ENCODE data around the gene AQP6.

AQP6 gene, protein sequence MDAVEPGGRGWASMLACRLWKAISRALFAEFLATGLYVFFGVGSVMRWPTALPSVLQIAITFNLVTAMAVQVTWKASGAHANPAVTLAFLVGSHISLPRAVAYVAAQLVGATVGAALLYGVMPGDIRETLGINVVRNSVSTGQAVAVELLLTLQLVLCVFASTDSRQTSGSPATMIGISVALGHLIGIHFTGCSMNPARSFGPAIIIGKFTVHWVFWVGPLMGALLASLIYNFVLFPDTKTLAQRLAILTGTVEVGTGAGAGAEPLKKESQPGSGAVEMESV

DNA sequence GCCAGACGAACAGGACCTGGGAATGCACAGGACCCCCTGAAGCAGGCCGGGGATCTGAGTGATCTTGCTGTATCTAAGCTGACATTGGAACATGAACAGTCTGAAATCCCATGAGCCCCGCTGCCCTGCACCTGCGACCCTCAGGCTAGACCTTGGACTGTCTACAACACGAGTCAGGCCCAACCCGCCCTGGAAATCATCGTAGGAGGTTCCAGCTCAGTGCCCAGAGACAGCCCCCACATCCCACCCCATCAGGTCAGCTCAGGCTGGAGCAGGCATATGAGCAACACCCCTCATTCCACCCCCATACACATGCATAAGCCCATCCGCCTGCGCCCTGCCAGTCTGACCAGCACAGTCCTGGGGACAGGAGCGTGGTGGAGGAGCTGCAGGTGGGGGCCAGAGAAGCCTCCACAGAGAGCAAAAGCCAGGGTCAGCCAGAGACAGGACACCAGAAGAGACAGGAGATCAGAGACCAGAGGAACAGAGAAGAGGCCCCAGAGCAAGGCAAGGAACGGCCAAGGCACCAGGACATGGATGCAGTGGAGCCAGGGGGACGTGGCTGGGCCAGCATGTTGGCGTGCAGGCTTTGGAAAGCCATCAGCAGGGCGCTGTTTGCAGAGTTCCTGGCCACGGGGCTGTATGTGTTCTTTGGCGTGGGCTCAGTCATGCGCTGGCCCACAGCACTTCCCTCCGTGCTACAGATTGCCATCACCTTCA is at the start of gene AQP6:
TSS of gene AQP6 (plus strand) at position 307 of the 720 bp plus-strand sequence. CDS start at position 534, 227 bp downstream.
- no peak for DNase-seq

DNA sequence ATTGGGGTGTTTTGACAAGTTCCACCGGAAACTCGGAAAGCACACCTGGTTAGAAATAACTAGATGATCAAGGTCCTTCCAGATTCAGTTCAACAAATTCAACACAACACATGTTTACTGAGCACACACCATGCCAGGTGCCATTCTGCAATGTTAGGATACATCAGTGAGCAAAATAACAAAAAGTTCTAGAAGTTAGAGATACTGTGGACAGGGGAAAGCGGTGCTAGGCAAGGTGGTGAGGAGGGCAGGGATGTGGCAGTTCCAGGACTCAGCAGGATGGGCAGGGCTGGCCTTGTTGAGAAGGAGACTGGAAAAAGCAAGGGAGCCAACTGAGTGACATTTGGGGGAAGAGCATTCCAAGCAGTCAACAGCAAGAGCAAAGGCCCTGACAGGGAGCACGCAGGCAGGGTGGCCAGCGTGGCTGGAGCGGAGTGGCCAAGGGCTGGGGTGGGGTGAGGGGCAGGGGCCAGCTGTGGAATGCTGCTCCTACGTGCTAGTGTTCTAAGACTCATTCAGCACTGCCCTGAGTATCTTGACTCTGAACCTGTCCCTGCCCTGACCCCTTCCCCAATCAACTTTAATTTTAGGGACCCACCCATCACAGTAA is 49.6 kb upstream of the AQP6 start:
- DNase-seq, result no peak

DNA sequence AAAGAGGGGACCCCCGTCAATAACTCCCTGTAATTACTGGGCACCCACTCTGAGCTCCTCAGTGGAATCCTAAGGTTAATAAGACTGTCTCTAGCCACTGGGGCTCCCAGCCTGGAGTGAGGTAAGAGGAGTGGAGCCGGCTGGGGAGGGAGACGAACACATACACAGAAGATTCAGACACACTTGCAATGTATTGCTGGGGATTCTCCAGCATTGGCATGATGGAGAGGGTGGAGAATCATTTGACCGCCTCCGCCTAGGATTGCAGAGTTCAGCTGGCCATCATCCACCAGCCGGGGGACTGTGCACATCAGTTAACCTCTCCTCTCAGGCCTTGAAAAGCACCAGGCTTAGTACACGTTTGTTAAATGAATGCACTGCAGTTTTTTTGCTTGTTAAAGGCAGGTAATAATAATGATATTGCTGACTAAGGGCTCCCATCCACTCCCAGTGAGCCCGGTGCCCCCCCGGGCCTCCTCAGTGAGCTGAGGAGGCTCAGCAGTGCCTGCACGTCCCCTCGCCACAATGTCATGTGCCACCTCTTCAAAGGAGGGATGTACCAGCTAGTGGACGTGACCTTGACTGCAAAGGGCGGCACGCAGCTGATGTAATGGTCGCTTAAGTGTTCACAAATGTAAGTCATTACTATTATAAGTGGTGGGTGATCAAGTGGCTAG is 48.7 kb upstream of the AQP6 start:
- DNase-seq, result no peak

GRCh38 chr12:49924628-49925246 is 48.0 kb upstream of the AQP6 start:
- no peak for DNase-seq

DNA sequence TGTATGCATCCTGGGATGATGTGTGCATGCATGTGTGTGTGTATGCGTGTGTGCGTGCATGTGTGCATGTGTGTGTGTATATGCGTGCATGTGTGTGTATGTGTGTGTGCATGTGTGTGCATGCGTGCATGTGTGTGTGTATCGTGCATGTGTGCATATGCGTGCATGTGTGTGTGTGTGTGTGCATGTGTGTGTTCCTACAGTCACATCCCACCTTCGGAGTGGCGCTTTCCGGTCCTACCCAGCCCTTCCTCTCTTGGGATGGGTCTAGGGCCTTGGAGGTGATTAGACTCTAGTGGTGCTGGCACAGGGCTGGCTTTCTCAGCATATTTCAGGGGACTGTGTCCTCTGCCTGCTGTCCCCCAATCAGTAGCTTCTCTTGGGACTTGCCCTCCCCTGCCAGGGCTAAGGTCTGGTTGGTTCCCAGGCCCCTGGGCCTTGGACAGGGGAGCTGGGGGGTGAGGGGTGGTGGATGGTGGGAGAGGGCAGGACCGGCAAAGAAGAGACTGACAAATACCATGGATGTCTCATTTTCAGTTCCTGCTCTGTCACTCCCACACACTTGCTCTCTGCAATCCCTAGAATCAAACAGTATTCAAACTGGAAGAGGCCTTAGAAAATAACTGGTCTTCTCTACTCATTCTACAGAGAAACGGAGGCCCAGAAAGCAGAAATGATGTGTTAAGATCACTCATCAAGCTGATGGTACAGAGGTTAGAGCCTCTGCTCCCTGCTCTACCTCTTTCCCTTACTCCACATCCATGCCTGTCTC is 47.1 kb upstream of the AQP6 start:
- no peak for DNase-seq

- no peak for DNase-seq
Measured at GRCh38 chr12:49928471-49928870, 44.3 kb upstream of the AQP6 start.

GRCh38 chr12:49929581-49929980 is 43.2 kb upstream of the AQP6 start:
- DNase-seq, result no peak

DNA sequence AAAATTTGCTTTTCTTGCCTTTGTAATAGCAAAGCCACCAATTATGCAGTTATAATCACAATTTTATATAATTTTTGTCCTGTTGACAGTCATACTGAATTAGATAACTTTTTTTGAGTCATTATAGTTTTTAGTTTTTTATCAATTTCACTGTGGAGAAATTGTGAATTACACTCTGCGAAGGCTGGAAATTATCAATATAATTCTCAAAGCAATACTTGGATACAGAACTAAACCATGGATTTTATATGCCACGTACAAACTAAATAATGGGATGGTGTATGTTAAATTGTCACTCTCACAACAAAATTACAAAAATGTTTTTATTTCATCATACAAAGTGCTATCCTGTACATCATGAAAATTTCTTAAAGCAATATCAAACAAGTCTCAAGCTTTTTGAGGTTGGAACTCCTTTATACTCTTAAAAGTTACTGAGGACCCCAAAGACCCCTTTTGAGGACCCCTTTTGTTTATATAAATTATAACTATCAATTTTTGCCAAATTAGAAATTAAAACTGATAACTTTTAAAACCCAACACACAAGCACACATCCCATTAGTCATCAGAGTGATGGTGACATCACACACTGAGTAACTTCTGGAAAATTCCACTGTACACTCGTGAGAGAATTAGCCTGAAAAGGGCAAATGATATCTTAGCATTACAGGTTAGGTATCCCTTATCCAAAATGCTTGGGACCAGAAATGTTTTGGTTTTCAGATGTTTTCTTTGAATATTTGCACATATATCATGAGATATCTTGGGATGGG is 42.0 kb upstream of the AQP6 start:
- peak; percentile 53 for DNase-seq

DNA sequence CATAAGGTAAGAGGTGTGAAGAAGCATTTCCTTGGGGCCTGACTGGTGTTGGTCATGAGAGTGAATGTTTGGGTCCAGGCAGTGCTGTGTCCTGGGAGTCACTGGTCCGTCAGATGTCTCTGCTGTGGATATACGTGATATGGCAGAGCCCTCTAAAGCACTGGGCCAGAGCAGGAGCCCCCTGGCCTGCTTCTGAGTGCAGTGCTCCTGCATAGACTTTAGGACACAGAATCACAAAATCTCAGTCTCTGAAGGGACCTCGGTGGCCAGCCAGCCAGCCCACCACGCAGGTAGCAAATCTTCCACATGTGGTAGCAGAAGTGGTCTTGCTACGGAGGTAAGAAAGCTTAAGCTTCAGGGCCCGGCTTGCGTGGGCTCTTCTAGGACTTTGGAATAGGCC is 40.7 kb upstream of the AQP6 start:
- DNase-seq, result no peak

DNA sequence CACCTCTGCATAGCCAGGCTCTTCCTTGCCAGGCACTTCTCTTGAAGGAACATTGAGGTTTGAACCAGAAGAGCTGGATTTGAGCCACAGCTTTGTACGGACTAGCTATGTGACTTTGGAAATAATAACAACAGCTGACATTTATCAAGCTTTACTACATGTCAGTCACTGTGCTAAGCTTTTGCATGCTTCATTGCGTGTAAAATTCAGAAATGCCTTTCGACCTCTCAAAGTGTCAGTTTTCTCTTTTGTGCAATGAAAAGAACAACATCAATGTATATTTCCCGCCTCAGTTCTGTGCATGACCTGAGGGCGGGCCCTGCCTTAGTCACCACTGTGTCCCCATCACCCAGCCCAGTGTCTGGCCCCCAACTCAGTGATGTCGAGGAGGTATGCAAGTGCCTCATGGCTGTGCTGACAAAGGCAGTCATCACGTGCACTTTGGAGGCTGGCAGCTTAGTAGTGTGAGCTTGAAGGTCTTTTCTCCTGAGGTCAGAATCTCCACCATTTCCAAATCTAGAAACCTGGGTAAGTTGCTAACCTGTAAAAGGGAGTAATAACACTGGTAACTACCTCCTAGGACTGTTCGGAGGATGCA is 40.1 kb upstream of the AQP6 start:
- no peak for DNase-seq

- DNase-seq, result peak; percentile 49
Measured at GRCh38 chr12:49933796-49934195, 39.0 kb upstream of the AQP6 start.

DNA sequence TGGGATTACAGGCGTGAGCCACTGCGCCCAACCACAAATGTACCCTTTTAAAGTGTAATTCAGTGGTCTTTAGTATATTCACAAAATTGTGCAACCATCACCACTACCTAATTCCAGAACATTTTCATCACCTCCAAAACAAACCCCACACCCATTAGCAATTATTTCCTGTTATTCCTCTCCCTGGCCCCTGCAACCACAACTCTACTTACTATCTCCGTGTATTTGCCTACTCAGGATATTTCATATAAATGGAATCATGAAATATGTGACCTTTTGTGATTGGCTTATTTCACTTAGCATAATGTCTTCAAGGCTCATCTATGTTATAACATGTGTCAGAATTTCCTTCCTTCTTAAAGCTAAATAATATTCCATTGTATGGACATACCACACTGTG is 38.2 kb upstream of the AQP6 start:
- no peak for DNase-seq

- DNase-seq, result no peak
Measured at GRCh38 chr12:49936925-49937324, 35.8 kb upstream of the AQP6 start.

DNA sequence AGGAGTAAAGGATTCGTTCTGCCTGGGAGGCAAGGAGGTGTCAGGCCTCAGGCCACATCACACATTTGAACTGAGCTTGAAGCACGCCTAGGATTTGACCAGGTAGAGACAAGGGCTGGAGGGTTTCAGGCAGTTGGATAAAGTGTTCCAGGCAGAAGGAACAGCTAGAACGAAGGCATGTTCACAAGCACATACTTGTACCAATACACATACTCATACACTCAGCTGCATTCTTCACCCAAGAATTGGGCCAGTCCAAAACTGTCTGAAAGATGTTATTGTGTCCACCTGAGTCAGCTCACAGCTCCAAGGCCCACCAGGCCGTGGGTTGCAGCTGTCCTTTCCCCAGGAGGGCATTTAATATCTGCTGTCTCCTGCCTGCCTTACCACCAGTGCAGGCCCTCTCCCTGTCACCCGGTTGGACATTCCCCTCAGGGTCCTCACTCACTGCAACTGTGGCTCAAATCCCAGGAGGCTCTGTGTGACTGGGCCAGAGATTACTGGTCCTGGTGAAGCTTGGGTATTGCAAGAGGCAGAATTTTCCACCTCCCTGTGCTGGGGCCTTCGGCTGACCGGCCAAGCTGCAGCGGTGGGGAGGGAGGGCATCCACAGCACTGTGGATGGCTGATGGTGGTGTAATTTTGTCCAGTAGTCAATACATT is 35.0 kb upstream of the AQP6 start:
- DNase-seq, result no peak

DNA sequence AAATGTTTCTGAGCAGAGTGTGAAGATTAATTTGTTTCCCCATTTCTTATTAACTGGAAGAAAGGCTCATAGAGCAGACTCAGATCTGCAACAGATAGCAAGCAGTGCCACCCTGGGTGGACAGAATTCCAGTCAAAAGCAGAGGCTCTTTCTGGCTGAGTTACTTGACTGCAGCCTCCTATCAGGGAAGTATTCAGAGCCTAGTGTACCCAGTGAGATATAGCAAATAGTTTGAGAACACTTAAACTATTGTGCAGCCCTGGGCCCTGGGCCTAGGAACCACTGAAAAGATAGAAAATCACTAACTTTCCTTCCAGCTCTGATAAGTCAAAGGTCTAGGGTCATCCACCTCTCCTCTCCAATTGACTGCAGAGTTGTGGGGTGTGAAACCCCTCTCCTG is 33.4 kb upstream of the AQP6 start:
- no peak for DNase-seq

DNA sequence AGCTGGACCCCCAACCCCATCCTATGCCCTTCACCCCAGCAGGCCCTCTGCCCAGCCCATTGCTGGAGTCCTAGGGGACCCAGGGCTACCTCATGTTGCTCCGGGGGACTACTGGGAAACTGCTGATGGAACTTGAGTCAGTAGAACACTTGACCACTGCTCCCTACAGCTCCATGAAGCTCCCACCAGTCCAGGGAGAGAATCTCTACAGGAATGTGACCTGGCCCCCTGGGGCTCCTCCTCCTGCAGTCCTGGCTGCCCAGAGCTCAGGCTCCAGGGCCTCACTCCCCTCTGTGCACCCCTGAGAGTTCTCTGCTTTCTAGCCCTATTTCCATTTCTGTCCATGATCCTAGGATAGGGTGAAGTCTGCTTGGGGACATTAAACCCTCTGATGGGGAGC is 33.0 kb upstream of the AQP6 start:
- DNase-seq, result no peak

GRCh38 chr12:49941556-49942511 is 30.9 kb upstream of the AQP6 start:
- DNase-seq, result no peak

DNA sequence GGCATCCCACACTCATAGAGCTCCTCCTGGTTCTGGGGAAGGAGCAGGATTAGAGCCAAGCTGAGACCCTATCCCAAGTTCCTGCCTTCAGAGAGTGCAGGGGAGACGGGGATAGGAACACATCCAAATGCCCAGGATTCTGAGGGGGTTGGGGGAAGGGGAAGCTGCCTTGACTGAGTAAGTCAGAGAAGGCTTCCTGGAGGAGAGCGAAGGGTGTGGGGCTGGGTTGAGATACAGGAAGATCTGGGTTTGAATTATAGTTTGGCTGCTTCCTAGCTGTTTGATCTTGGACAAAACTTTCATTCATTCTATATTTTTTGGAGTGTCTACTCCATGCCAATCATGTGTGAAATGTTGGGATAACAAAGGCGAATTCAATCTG is 30.2 kb upstream of the AQP6 start:
- DNase-seq, result no peak

GRCh38 chr12:49942921-49943624 is 29.7 kb upstream of the AQP6 start:
- DNase-seq, result no peak
